ENCODE data around the gene ACOXL.

DNA sequence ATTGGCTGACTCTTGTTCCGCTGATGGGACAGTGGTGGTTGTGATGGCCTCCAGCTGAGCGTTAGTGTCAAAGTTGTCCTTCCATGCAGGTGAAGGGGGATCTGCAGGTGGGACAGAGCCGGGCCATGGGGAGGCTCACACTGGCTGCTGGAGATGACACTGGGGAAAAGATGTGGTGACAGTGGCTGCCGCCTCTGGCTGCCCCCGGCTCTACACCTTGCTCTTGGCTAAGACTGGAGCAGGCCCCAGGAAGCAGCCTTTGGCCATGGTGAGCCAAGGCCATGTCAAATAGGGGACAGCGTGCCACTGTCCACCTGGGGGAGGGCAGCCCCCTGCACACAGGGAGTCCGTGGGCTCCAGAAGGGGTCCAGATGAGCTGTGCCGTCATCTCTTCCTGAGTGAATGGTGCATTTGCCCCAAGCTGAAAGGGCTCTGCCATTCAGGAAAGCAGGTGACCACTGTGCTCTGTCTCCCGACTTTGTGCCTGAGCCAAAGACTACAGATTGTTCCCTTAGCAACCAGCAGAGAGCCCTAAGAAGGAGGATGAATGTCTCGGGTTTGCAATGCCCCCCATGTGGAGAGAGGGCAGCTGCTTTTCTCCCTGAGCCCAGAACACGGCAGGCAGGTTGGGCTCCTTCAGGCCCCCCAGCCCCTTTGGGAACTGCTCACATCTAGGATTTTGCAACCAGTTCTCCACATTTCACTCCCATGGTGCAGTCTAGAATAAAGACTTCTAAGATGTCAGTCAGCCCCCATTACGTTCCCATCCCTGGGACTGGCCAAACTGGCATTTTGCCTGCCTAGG is 309.2 kb downstream of the ACOXL start:
- TF ChIP-seq, protein P1, sequence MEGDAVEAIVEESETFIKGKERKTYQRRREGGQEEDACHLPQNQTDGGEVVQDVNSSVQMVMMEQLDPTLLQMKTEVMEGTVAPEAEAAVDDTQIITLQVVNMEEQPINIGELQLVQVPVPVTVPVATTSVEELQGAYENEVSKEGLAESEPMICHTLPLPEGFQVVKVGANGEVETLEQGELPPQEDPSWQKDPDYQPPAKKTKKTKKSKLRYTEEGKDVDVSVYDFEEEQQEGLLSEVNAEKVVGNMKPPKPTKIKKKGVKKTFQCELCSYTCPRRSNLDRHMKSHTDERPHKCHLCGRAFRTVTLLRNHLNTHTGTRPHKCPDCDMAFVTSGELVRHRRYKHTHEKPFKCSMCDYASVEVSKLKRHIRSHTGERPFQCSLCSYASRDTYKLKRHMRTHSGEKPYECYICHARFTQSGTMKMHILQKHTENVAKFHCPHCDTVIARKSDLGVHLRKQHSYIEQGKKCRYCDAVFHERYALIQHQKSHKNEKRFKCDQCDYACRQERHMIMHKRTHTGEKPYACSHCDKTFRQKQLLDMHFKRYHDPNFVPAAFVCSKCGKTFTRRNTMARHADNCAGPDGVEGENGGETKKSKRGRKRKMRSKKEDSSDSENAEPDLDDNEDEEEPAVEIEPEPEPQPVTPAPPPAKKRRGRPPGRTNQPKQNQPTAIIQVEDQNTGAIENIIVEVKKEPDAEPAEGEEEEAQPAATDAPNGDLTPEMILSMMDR (IDR thresholded peaks at IDR 0.05): no peak
- TF ChIP-seq EP300 (IDR thresholded peaks at IDR 0.05; ENCODE audit: low read depth): no peak
- no peak for TF ChIP-seq POLR2A (IDR thresholded peaks at IDR 0.05)
- TF ChIP-seq POLR2AphosphoS5 (IDR thresholded peaks at IDR 0.05): no peak

Measured in transverse colon (tissue), 4 donors.